ENCODE measurements around the gene LDHB. TPM values are rescaled to one million over a fixed set of nuclear protein-coding genes. Genes with fewer than 3 reads are reported as not detected.
"Not testable (repeated sequence)": the region's sequence is repeated elsewhere in the genome, so short reads cannot be mapped to it uniquely, and the experiment has no call there.

Gene LDHB
- total and polyA plus RNA-seq, 10 of the 15 experiments (the other 5 are each of a cell fraction or from before 2014, with no cell fraction given) = 800 to 3,692 (median 1,366) TPM

DNA sequence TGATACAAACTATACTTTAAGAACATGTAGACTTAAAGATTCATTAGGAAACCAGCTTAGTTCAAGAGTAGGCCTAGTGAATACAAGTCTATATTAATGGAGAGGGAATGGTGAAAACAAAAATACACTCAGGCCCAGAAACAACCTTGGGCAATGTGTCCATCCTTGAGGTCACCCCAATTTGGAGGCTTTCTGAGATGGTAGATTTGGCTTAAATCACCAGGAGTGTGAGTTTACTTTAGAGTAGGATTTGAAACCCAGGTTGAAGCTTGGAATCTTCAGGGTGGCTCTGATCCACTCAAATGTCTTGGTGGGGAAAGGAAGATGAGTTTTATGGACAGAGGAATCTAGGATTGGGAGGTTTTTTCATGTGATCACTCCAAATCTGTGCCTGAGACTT, 10.5 kb downstream of the LDHB start:
- in situ Hi-C loops (cut with MboI) = no loop called here
- Histone ChIP-seq H3K79me2 (ENCODE audit: control insufficient read depth, insufficient read depth, low read length) (peaks cover 20% of the 10 kb centered on the region), H3K9me3 (replicated peaks; ENCODE audit: control insufficient read depth, insufficient read depth, low read length) (no peaks in the 10 kb centered on the region), H2AFZ (ENCODE audit: control insufficient read depth, low read depth, low read length) (no peak overlapping the region), H4K20me1 (ENCODE audit: control insufficient read depth, insufficient read depth) (no peaks in the 10 kb centered on the region), H3K9ac (ENCODE audit: control insufficient read depth, insufficient read depth, low read length) (no peak overlapping the region), H3K4me2 (ENCODE audit: control insufficient read depth, insufficient read depth) (no peak overlapping the region), H3K36me3 (ENCODE audit: control insufficient read depth in 2 of 2, insufficient read depth in 2 of 2, low read length in 1 of 2) (peaks cover 6 to 31% of the 10 kb centered on the region in 2 experiments), H3K4me1 (ENCODE audit: control insufficient read depth, insufficient read depth, low read length) (no peaks in the 10 kb centered on the region), H3K27ac (ENCODE audit: control insufficient read depth, insufficient read depth) (no peak overlapping the region), H3K27me3 (replicated peaks in 1 of 2; ENCODE audit: control insufficient read depth in 2 of 2, insufficient read depth in 2 of 2, low read length in 1 of 2) (no peaks in the 10 kb centered on the region), H3K4me3 (no peak overlapping the region)
- ChIA-PET SMC1A (ENCODE audit: uncharacterized antibody, unreplicated experiment) (interaction anchor here (0.7 to 1.5 kb wide), 2 partner anchors 35 to 138 kb away, joined by 3 to 5 read pairs; no protein-coding TSS in a partner anchor), POLR2A (interaction anchor here (1.3 kb wide), 1 partner anchor 11 kb away, joined by 3 read pairs; the partner anchor contains the start of gene LDHB), RAD21 (ENCODE audit: unreplicated experiment) (no interaction called here), CTCF (no interaction called here)
- no peak for TF ChIP-seq TARDBP (IDR thresholded peaks at IDR 0.05; ENCODE audit: borderline replicate concordance)
- TF ChIP-seq ZNF384 (IDR thresholded peaks at IDR 0.05; ENCODE audit: borderline replicate concordance, low read depth, low read length) = no peak
- no peak for TF ChIP-seq PAX8 (IDR thresholded peaks at IDR 0.05)
- no peak for TF ChIP-seq FOXK2 (IDR thresholded peaks at IDR 0.05)
- ATAC-seq (no peak), FAIRE-seq (no peak), DNase-seq (ENCODE audit: low read depth, low spot score) (no peak)
- no TSS peak for BruUV-seq (replicated peaks)
- intact Hi-C loops (cut with micrococcal nuclease; ENCODE audit: unreplicated experiment) = no loop called here

DNA sequence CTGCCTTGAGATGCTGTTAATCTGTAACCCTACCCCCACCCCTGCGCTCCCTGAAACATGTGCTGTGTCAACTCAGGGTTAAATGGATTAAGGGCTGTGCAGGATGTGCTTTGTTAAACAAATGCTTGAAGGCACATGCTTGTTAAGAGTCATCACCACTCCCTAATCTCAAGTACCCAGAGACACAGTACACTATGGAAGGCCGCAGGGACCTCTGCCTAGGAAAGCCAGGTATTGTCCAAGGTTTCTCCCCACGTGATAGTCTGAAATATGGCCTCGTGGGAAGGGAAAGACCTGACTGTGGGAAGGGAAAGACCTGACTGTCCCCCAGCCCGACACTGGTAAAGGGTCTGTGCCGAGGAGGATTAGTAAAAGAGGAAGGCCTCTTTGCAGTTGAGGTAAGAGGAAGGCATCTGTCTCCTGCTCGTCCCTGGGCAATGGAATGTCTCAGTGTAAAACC, 12.6 kb downstream of the LDHB start:
- H3K4me3 ChIP-seq; H2AFZ ChIP-seq (ENCODE audit: control insufficient read depth, low read depth, low read length); intact Hi-C loops (cut with micrococcal nuclease; ENCODE audit: unreplicated experiment); H3K27ac ChIP-seq (ENCODE audit: control insufficient read depth, insufficient read depth); RAD21 ChIA-PET (ENCODE audit: unreplicated experiment); H3K27me3 ChIP-seq (replicated peaks in 1 of 2; ENCODE audit: control insufficient read depth in 2 of 2, insufficient read depth in 2 of 2, low read length in 1 of 2); in situ Hi-C loops (cut with MboI); H3K79me2 ChIP-seq (ENCODE audit: control insufficient read depth, insufficient read depth, low read length); CTCF ChIA-PET; H3K4me2 ChIP-seq (ENCODE audit: control insufficient read depth, insufficient read depth); BruUV-seq (replicated peaks); H3K9ac ChIP-seq (ENCODE audit: control insufficient read depth, insufficient read depth, low read length); FAIRE-seq; H3K9me3 ChIP-seq (replicated peaks; ENCODE audit: control insufficient read depth, insufficient read depth, low read length); H4K20me1 ChIP-seq (ENCODE audit: control insufficient read depth, insufficient read depth); H3K4me1 ChIP-seq (ENCODE audit: control insufficient read depth, insufficient read depth, low read length); ATAC-seq; DNase-seq (ENCODE audit: low read depth, low spot score): not testable (repeated sequence)
- peaks cover 2 to 28% of the 10 kb centered on the region in 2 experiments for H3K36me3 ChIP-seq (ENCODE audit: control insufficient read depth in 2 of 2, insufficient read depth in 2 of 2, low read length in 1 of 2)
- SMC1A ChIA-PET (ENCODE audit: uncharacterized antibody, unreplicated experiment) = interaction anchor here (0.9 kb wide), 1 partner anchor 13 kb away, joined by 3 read pairs; the partner anchor contains the start of gene LDHB
- peak; percentile 35; the same call in 1 of the 2 replicates for TF ChIP-seq SPI1 (IDR thresholded peaks at IDR 0.05; ENCODE audit: borderline replicate concordance, insufficient read depth, low read depth, low read length)
- 62% methylated on average over 7 of the region's 7 CpGs for WGBS (ENCODE audit: insufficient coverage, insufficient replicate concordance, low lambda C conversion rate, missing lambda C conversion rate)
- POLR2A ChIA-PET = interaction anchor here (0.6 kb wide), 1 partner anchor 423 kb away, joined by 3 read pairs; no protein-coding TSS in a partner anchor
